CD4-positive, alpha-beta T cell (primary cell): ENCODE measurements around the gene PDE9A. TPM values are rescaled to one million over a fixed set of nuclear protein-coding genes. Genes with fewer than 3 reads are reported as not detected.

Experiments
- ATAC-seq: fragments of 200-7000 bp; cut with Tn5 transposase; one replicate; pipeline ENCODE4 v1.10.0; 2022; ENCODE audit warnings: mild to moderate bottlenecking; ENCODE audit not compliant: poor library complexity
- CTCF ChIA-PET: fragments of 350-600 bp; sonication (Branson Sonifier 250); formaldehyde crosslinking; loops from one replicate; lab custom pipeline; 2021; ENCODE audit warnings: antibody characterized with exemption, inconsistent platforms; lab: Charles Lee
- POLR2A ChIA-PET: fragments of 350-600 bp; sonication (Branson Sonifier 250); formaldehyde crosslinking; loops from one replicate; lab custom pipeline; 2021; ENCODE audit warnings: antibody characterized with exemption, inconsistent platforms; lab: Charles Lee
- DNase-seq, 14 experiments: peaks; one replicate each; pipeline ENCODE4 v3.0.0-alpha.2; 2013 to 2020; ENCODE audit warnings: mixed read lengths in 2 of 14
- H3K27ac ChIP-seq, 2 donors: one replicate each; pipeline versions ENCODE4 v1.5.1 to v1.7.0; 2013; ENCODE audit warnings: low read length in 2 of 2, low read depth in 1 of 2, mild to moderate bottlenecking in 1 of 2
- H3K27me3 ChIP-seq, 2 experiments: 1 replicate in 1 of 2; 2 replicates in 1 of 2; pipeline versions ENCODE4 v1.6.1 to v1.7.0; 2013; ENCODE audit warnings: low read length in 2 of 2, control low read depth in 1 of 2, mild to moderate bottlenecking in 1 of 2, moderate library complexity in 1 of 2; ENCODE audit not compliant: insufficient read depth in 2 of 2, control insufficient read depth in 1 of 2
- H3K36me3 ChIP-seq: one replicate; pipeline ENCODE4 v1.6.1; 2013; ENCODE audit warnings: low read length, control low read depth; ENCODE audit not compliant: insufficient read depth
- H3K4me1 ChIP-seq: one replicate; pipeline ENCODE4 v1.6.1; 2013; ENCODE audit warnings: low read length, control low read depth; ENCODE audit not compliant: insufficient read depth
- H3K4me3 ChIP-seq: one replicate; pipeline ENCODE4 v1.5.1; 2013; ENCODE audit warnings: mild to moderate bottlenecking, low read length, moderate library complexity
- H3K9me3 ChIP-seq, 2 experiments: 1 replicate in 1 of 2; 2 replicates in 1 of 2; pipeline versions ENCODE4 v1.6.1 to v1.7.0; 2013; ENCODE audit warnings: low read length in 2 of 2, mild to moderate bottlenecking in 2 of 2, control low read depth in 1 of 2, moderate library complexity in 1 of 2; ENCODE audit not compliant: control insufficient read depth in 1 of 2, insufficient read depth in 1 of 2
- H3K27ac Mint-ChIP-seq: one replicate; pipeline ENCODE4 v1.8.0; 2020; ENCODE audit warnings: mixed read lengths
- H3K27me3 Mint-ChIP-seq: one replicate; pipeline ENCODE4 v1.8.0; 2021; ENCODE audit warnings: mixed read lengths
- H3K36me3 Mint-ChIP-seq: one replicate; pipeline ENCODE4 v1.8.0; 2021; ENCODE audit warnings: low read depth, mixed read lengths
- H3K4me1 Mint-ChIP-seq: one replicate; pipeline ENCODE4 v1.8.0; 2021; ENCODE audit warnings: low read depth, mixed read lengths
- H3K4me3 Mint-ChIP-seq: one replicate; pipeline ENCODE4 v1.8.0; 2020; ENCODE audit warnings: mild to moderate bottlenecking, mixed read lengths
- H3K9me3 Mint-ChIP-seq: one replicate; pipeline ENCODE4 v1.8.0; 2020; ENCODE audit warnings: mixed read lengths
- intact Hi-C, 2 experiments: fragments of 100-400 bp; cut with DNase I in 1 of 2; cut with micrococcal nuclease in 1 of 2; formaldehyde crosslinking; loops; one replicate each; pipeline versions ENCODE4 v1.15.1 to v1.9.0; 2023 to 2025; cut with DNase I, micrococcal nuclease
- total RNA-seq, 174 experiments: library from RNA in 2 of 174; stranded (reverse) in 2 of 174; gene quantifications; one replicate each; pipeline ENCODE4 v1.2.3 and lab custom pipeline; 2021 to 2026
- TF ChIP-seq, protein P1 (sequence below): fragments of 200-600 bp; IDR thresholded peaks from one replicate; pipeline ENCODE4 v1.8.0; 2022; ENCODE audit warnings: antibody characterized with exemption, mild to moderate bottlenecking

Gene PDE9A
- total RNA-seq, 2 experiments from 2014 or later, result 12.6 to 13.2 TPM

DNA sequence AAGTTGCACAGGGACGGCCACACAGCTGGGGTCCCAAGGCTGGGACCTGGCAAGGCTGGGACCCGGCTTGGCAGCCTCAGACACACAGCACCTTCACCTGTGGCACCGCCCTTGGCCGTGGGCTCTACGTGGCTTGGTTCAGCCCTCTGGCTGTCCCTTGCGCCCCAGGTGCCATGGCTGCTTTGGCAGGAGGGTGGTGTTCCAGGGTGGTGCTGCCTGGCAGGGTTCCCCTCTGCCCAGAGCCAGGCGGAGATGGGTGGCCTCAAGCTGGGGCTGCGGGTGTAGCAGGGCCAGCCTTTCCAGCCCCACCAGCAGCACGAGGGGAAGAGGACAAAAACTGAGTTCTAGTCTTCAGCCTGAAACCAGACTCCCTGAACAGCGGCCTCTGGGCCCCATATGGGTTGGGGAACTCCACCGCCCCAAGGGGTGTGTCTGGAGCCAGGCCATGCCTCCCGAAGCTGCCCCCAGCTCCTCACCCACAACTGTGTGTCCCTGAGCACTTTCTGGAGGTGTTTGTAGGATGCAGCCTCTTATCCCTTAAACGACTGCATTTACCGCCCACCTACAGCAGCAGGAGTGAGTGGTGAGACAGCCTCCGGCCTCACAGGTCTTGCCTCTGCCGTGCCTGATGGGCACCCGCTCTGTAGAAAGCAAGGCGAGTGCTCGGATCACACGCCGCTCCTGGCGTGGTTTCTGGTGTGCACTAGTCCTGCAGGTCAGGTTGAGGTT is 92.3 kb downstream of the PDE9A start:
- no peak for ATAC-seq
- Mint-ChIP-seq H3K36me3 (peaks cover 9% of the 10 kb centered on the region), H3K27me3 (no peaks in the 10 kb centered on the region), H3K4me3 (no peak overlapping the region), H3K9me3 (no peaks in the 10 kb centered on the region), H3K27ac (peak overlapping the region; percentile 99), H3K4me1 (peaks cover 29% of the 10 kb centered on the region)
- Histone ChIP-seq H3K36me3 (no peaks in the 10 kb centered on the region), H3K27ac (peak overlapping the region; percentile 14 to 76), H3K27me3 (no peaks in the 10 kb centered on the region), H3K9me3 (peaks cover 0 to 12% of the 10 kb centered on the region in 2 experiments), H3K4me1 (peaks cover 32% of the 10 kb centered on the region), H3K4me3 (no peak overlapping the region)
- peak in 4 of 14 experiments; percentile 13 to 33 (median 22) for DNase-seq
- intact Hi-C loops, result loop anchor here (5.0 kb wide), 4 partner anchors 37 to 88 kb away; no protein-coding TSS in a partner anchor
- TF ChIP-seq, protein P1, sequence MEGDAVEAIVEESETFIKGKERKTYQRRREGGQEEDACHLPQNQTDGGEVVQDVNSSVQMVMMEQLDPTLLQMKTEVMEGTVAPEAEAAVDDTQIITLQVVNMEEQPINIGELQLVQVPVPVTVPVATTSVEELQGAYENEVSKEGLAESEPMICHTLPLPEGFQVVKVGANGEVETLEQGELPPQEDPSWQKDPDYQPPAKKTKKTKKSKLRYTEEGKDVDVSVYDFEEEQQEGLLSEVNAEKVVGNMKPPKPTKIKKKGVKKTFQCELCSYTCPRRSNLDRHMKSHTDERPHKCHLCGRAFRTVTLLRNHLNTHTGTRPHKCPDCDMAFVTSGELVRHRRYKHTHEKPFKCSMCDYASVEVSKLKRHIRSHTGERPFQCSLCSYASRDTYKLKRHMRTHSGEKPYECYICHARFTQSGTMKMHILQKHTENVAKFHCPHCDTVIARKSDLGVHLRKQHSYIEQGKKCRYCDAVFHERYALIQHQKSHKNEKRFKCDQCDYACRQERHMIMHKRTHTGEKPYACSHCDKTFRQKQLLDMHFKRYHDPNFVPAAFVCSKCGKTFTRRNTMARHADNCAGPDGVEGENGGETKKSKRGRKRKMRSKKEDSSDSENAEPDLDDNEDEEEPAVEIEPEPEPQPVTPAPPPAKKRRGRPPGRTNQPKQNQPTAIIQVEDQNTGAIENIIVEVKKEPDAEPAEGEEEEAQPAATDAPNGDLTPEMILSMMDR, result no peak
- ChIA-PET CTCF (no interaction called here), POLR2A (interaction anchor here (1.0 to 3.7 kb wide), 6 partner anchors 8 to 148 kb away, joined by 3 to 69 read pairs (median 11); partner anchors contain the start of genes NDUFV3 and PDE9A)

DNA sequence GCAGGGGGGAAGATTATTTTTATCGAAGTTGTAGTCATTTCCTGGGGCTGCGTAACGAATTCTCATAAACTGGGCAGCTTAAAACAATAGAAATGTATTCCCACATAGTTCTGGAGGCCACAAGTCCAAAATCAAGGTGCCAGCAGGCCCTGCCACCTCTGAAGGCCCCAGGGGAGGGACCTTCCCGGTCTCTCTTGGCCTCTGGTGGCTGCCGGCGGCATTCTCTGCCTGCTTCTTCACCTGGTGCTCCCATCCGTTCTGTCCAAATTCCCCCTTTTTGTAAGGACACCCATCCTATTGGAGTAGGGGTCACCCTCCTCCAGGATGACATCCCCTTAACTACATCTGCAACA is 92.8 kb downstream of the PDE9A start:
- intact Hi-C loops, result loop anchor here (5.0 kb wide), 4 partner anchors 36 to 89 kb away; no protein-coding TSS in a partner anchor
- peak; percentile 4 for ATAC-seq

DNA sequence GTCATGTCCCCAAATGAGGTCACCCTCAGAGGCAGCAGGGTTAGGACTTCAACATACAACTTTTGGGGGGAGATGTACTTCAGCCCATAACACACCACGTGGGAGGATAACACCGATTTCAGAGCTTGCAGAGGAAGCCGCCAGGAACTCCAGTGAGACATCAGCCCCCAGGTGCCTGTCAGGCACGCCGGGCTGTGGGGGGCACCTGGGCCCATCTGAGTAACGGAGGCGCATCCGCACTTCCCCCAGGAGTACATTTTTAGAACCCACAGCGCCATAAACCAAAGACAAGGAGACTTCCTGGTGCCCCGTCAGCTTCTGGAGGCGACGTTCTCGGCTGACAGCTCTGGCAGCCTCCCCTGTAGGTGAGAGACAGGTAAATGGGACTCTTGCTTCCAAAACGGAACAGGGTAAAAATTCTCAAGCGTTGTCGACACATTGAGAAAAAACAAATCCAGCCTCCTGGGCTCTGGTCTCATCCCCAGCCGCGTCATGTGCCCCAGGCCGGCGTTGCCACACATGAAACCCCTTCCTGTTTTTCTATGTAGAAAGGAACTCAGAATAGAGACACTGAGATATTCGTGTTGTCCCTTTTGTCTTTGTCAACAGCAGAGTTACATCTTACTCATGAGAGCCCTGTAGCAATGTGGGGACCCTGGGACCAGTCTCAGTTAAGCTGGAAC is 93.3 kb downstream of the PDE9A start:
- peak; percentile 32 to 81 (median 64) for DNase-seq
- Mint-ChIP-seq H3K27ac (peak overlapping the region; percentile 99), H3K27me3 (no peaks in the 10 kb centered on the region), H3K4me3 (peak overlapping the region; percentile 57), H3K4me1 (peaks cover 29% of the 10 kb centered on the region), H3K9me3 (no peaks in the 10 kb centered on the region), H3K36me3 (peaks cover 9% of the 10 kb centered on the region)
- Histone ChIP-seq H3K27ac (peak overlapping the region; percentile 67 to 76), H3K9me3 (peaks cover 0 to 12% of the 10 kb centered on the region in 2 experiments), H3K4me1 (peaks cover 32% of the 10 kb centered on the region), H3K36me3 (no peaks in the 10 kb centered on the region), H3K27me3 (no peaks in the 10 kb centered on the region), H3K4me3 (peak overlapping the region; percentile 29)
- peak; percentile 83 for ATAC-seq
- ChIA-PET CTCF (interaction anchor here (1.5 kb wide), 1 partner anchor 62 kb away, joined by 4 read pairs; no protein-coding TSS in a partner anchor), POLR2A (interaction anchor here (1.0 to 3.7 kb wide), 9 partner anchors 9 to 146 kb away, joined by 3 to 69 read pairs (median 6); partner anchors contain the start of genes NDUFV3 and PDE9A)
- TF ChIP-seq, protein P1, result no peak
- intact Hi-C loops, result loop anchor here (1.0 to 5.0 kb wide), 5 partner anchors 8 to 89 kb away; no protein-coding TSS in a partner anchor

More for the DNA sequence above, 92.8 kb downstream of the PDE9A start:
- DNase-seq, result no peak
- H3K36me3 ChIP-seq, result no peaks in the 10 kb centered on the region
- POLR2A ChIA-PET, result interaction anchor here (1.0 to 3.7 kb wide), 8 partner anchors 8 to 147 kb away, joined by 3 to 69 read pairs (median 6); partner anchors contain the start of genes NDUFV3 and PDE9A
- Mint-ChIP-seq H3K27ac (peak overlapping the region; percentile 99), H3K36me3 (peaks cover 9% of the 10 kb centered on the region), H3K4me3 (peak overlapping the region; percentile 57), H3K27me3 (no peaks in the 10 kb centered on the region), H3K4me1 (peaks cover 29% of the 10 kb centered on the region), H3K9me3 (no peaks in the 10 kb centered on the region)
- H3K27ac ChIP-seq, result peak overlapping the region; percentile 67 to 76
- peaks cover 0 to 12% of the 10 kb centered on the region in 2 experiments for H3K9me3 ChIP-seq
- TF ChIP-seq, protein P1, result no peak
- CTCF ChIA-PET, result no interaction called here
- no peak overlapping the region for H3K4me3 ChIP-seq
- H3K27me3 ChIP-seq, result no peaks in the 10 kb centered on the region
- peaks cover 32% of the 10 kb centered on the region for H3K4me1 ChIP-seq
